GM15510 (cell line): Measurements from ENCODE around the gene TPRA1.

Experiments
- POLR2A ChIP-seq: IDR thresholded peaks from 3 replicates; pipeline ENCODE4 v1.6.1; 2011; ENCODE audit warnings: borderline replicate concordance; ENCODE audit not compliant: insufficient read length; ENCODE audit errors: extremely low read depth

The TPRA1 gene

GRCh38 chr3:127624063-127624462, 33.5 kb upstream of the TPRA1 start:
- TF ChIP-seq POLR2A = no peak

GRCh38 chr3:127622772-127623576, 32.4 kb upstream of the TPRA1 start:
- no peak for TF ChIP-seq POLR2A

GRCh38 chr3:127622031-127622430, 31.5 kb upstream of the TPRA1 start:
- TF ChIP-seq POLR2A = no peak

DNA sequence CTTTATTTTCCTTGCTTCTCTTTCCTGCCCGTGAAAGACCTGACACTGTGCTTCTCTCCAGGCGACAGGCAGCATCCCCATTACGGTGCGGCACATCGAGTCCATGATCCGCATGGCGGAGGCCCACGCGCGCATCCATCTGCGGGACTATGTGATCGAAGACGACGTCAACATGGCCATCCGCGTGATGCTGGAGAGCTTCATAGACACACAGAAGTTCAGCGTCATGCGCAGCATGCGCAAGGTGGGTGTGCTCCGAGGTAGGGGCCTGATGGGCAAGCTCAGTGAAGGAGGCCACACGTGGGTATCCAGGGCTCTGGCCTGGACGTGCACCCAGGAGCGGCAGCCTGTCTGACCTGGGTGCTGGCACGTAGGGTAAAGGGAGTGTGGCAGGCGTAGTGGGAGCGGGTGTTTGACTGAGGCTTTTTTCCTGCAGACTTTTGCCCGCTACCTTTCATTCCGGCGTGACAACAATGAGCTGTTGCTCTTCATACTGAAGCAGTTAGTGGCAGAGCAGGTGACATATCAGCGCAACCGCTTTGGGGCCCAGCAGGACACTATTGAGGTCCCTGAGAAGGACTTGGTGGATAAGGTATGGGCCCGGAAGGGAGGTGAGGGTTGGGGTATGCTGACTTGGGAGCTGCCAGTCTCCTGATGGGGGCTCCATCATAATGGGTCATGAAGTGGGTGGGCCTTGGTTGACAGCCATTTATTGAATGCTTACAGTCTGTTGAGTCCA, 30.3 kb upstream of the TPRA1 start:
- no peak for TF ChIP-seq POLR2A

- TF ChIP-seq POLR2A = no peak
Measured at GRCh38 chr3:127618891-127619290, 28.4 kb upstream of the TPRA1 start.

- TF ChIP-seq POLR2A = no peak
Measured at GRCh38 chr3:127616836-127617605, 26.5 kb upstream of the TPRA1 start.

DNA sequence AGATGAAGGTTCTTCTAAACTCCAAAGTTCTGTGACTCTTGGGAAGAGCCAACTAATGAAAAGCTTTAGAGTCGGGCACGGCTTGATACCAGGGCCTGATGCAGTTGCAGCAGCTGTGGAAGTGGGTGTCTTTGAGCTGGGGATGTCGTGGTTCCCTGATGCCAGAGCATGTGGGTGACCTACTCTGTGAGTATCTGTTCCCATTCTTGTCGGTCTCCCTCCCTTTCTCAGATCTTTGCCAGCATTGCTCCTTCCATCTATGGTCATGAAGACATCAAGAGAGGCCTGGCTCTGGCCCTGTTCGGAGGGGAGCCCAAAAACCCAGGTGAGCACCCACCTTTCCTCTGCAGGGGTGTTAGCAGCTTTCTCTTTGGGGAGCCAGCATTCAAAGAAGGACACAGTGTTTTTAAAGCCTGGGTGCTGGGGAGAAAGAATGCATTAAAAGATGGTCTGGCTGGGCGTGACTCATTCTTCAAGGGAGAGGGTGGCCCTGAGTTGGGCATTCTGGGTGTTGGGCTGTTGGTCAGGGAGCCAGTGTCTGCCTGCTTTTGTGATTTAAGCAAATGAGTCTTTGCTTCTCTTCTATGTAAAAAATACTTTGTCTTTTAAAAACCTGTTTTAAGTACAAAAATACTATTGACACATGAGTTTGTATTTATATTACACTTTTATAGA, 25.2 kb upstream of the TPRA1 start:
- TF ChIP-seq POLR2A = no peak

GRCh38 chr3:127614928-127615589, 24.5 kb upstream of the TPRA1 start:
- TF ChIP-seq POLR2A = no peak

DNA sequence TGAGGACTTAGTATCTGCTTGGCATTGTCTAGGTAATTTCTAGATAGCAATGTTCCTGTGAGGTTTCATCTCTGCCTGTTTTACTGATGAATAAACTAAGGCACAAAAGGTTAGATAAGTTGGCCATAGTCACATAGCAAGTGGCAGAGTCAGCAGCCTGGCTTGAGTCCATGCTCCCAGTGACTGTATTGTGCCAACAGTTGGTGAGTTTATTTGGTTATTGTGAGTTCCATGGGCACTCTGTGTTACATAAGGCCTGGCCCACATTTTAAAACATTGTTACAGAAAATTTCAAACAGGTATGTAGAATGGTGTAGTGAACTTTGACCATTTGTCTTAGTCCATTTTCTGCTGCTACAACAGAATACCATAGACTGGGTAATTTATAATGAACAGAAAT, 22.9 kb upstream of the TPRA1 start:
- TF ChIP-seq POLR2A = no peak

DNA sequence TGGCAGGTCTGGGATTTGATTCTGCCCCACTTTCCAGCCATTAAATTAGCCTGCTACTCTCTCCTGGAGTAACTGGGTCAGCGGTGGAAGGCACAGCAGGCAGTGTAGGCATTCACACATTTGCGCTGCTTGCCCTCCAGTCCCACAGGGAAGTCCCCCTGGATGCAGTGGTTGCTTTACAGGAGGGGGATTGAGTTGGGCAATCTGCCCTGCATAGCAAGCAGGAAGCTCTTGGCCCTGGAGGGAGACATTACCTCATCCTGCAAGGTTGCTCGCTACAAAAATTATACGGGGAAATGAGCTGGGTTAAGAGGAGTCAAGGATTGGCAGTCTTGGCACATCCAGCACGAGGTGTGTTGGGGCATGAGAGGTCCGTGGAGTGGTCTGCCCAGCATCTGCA, 22.4 kb upstream of the TPRA1 start:
- TF ChIP-seq POLR2A = no peak

GRCh38 chr3:127611251-127611650, 20.7 kb upstream of the TPRA1 start:
- no peak for TF ChIP-seq POLR2A

DNA sequence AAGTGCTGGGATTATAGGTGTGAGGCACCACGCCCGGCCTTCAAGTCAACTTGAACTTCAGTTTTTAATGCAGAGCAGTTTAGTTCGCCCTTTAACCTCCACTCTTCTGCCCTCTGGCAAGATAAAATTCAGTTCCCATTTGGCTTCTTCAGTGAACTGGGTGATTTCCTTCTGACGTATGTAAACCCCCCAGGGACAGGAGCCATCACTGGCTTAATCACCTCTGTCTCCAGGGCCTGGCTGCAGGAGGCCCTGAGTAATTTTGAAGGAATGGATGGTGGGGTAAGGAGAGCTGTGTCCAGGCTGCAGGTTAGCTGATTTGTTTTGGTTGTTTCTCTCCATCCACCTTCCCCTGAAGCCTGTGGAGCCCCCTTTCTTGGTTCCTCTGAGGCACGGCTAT, 19.6 kb upstream of the TPRA1 start:
- TF ChIP-seq POLR2A = no peak

- no peak for TF ChIP-seq POLR2A
Measured at GRCh38 chr3:127608362-127608718, 17.8 kb upstream of the TPRA1 start.

DNA sequence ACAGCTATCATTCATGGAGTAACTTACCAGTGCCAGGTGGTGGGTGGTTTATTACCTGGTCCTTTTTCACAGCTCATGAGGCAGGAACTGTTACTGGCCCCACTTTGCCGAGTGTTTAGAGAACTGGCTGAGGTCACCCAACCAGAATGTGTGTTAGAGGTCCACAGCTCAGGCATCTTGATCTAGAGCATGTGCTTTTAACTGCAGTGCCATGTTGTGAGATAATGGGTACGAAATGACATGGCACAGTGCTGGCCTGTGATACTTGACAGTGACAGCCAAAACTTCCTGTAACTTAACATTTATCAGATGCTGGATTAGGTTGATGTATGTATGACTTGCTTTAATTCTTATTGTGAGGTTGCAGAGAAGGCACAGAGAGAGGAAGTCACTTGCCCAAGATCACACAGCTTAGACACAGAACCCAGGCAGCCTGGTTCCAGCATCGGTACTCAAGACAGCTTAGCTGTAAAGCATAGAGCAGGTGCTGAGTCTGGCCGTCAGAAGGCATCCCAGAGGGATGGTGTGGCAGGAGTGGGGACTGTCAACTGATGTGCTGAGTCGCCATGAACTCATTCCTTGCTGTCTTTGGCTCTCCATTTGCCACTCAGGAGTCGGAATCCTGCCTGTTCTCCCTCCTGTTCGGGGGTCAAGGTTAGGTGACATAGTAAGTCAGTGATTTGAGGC, 17.3 kb upstream of the TPRA1 start:
- no peak for TF ChIP-seq POLR2A

GRCh38 chr3:127606981-127607595, 16.6 kb upstream of the TPRA1 start:
- no peak for TF ChIP-seq POLR2A
